Measurements from ENCODE around the gene TGFB1I1. TPM values are rescaled to one million over a fixed set of nuclear protein-coding genes. Genes with fewer than 3 reads are reported as not detected.
"Not testable (repeated sequence)": the region's sequence is repeated elsewhere in the genome, so short reads cannot be mapped to it uniquely, and the experiment has no call there.

The TGFB1I1 gene
- total RNA-seq, 1 experiment from 2014 or later = 90.6 TPM

DNA sequence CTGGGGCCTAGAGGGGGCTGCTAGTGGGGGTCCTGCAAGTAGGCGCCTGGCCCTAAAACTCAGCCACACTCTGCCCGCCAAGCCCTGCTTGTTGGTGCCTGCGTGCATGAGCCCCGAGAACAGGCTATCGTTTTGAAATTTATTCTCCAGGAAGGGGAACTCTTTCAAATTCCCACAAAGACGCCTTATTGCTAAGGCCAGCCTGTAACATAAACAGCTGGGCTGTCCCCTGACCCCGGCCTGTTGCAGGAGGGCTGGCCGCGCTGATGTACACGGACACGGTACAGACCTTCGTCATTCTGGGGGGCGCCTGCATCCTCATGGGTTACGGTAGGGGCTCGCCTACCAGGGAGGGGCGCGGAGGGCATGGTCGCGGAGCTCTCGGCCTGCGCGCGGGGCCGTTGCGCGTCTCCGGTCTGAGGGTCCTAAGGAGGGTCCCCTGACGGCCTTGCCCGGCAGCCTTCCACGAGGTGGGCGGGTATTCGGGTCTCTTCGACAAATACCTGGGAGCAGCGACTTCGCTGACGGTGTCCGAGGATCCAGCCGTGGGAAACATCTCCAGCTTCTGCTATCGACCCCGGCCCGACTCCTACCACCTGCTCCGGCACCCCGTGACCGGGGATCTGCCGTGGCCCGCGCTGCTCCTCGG lies 15.2 kb downstream of the TGFB1I1 start:
- DNase-seq (ENCODE audit: low read depth) = no peak

DNA sequence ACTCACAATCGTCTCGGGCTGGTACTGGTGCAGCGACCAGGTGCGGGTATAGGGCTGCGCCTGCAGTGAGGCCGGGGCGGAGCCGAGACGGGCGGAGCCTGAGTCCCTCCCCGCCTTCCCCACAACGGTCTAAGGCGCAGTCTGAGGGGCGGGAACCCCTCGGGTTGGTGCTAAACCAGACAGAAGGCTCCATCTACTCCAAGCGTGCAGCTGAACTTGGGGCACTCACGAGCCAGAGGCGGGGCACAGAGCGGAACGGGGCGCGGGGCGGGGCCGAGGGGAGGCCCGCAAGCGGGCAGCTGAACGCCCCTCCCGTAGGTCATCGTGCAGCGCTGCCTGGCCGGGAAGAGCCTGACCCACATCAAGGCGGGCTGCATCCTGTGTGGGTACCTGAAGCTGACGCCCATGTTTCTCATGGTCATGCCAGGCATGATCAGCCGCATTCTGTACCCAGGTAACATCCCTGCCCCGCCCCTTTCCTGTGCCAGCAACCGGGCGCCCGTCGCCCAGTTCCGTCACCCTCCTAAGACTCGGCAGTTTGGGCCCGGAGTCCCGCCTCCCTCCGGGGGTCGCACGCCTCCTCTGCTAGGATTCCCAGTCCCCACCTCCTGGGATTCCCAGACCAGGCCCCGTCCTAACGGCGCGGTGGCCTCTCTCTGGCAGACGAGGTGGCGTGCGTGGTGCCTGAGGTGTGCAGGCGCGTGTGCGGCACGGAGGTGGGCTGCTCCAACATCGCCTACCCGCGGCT lies 15.9 kb downstream of the TGFB1I1 start:
- DNase-seq (ENCODE audit: low read depth) = no peak

DNA sequence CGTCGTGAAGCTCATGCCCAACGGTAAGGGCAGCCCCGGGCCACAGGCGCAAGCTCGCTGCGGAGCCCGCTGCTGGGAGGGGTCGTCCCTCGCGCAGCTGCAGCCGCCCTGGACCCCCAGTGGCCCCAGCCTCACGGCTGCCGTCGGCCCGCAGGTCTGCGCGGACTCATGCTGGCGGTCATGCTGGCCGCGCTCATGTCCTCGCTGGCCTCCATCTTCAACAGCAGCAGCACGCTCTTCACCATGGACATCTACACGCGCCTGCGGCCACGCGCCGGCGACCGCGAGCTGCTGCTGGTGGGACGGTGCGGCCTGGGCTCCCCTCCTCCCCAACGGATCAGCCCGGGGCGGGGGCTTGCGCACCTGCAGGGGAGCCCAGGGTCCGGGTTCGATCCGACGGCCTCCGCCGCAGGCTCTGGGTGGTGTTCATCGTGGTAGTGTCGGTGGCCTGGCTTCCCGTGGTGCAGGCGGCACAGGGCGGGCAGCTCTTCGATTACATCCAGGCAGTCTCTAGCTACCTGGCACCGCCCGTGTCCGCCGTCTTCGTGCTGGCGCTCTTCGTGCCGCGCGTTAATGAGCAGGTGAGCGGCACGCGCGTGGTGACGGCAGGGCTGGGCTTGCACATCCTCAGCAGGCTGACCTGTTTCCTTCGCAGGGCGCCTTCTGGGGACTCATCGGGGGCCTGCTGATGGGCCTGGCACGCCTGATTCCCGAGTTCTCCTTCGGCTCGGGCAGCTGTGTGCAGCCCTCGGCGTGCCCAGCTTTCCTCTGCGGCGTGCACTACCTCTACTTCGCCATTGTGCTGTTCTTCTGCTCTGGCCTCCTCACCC lies 16.7 kb downstream of the TGFB1I1 start:
- DNase-seq (ENCODE audit: low read depth) = no peak

- no peak for DNase-seq (ENCODE audit: low read depth)
These were observed 17.3 kb downstream of the TGFB1I1 start for GRCh38 chr16:31489298-31489564.

DNA sequence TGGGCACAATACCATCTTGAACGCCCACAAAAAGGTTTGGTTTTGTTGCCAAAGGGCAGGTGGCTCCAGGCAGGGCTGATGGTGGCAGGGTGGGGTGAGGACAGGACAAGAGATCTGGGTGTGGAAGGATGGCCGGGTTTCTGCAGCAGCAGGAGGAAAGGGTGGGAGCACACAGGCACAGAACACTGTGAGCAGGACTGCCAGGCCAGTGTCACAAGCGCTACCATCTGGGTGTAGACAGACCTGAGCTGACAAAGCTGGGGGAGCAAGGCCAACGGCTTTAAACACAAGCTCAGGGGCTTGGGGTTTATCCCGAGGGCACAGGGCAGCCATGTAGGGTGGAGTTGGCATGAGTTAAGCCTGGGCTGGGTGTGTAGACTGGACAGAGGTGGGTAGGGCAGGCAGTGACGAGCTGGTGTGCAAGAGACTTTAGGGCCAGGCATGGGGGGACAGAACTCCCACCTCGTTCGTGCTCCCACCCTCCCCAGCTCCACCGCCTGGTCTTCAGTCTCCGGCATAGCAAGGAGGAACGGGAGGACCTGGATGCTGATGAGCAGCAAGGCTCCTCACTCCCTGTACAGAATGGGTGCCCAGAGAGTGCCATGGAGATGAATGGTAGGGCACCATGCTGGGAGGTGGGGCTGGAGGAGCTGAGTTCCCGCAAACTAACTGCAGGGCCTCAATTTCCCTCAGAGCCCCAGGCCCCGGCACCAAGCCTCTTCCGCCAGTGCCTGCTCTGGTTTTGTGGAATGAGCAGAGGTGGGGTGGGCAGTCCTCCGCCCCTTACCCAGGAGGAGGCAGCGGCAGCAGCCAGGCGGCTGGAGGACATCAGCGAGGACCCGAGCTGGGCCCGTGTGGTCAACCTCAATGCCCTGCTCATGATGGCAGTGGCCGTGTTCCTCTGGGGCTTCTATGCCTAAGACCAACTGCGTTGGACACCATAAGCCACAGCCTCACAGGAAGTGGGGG lies 17.9 kb downstream of the TGFB1I1 start:
- no peak for DNase-seq (ENCODE audit: low read depth)

GRCh38 chr16:31491778-31492418 lies 19.9 kb downstream of the TGFB1I1 start:
- DNase-seq (ENCODE audit: low read depth) = no peak

- DNase-seq (ENCODE audit: low read depth) = no peak
These were observed 21.7 kb downstream of the TGFB1I1 start for GRCh38 chr16:31493506-31494125.

- DNase-seq (ENCODE audit: low read depth) = no peak
These were observed 24.7 kb downstream of the TGFB1I1 start for GRCh38 chr16:31496670-31497069.

DNA sequence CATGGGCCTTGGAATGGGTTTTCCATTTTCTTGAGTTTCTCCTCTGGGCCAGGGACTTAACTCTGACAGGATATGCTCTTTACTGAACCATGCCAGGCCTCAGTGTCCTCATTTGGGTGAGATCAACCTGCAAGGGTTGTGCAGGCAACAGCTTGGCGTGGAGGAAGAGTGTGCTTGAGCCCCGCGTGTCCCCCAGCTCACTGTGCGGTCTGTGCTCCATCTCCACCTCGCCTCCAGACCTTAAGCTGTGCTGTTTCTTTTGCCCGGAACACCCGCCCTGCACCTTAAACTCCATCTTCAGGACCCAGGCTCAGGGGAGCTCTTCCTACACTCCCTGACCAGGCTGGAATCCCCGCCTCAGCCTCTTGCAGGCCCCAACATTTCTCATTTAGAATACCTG lies 26.5 kb downstream of the TGFB1I1 start:
- DNase-seq (ENCODE audit: low read depth) = no peak

- DNase-seq (ENCODE audit: low read depth) = no peak
These were observed 28.0 kb downstream of the TGFB1I1 start for GRCh38 chr16:31499928-31500327.

- no peak for DNase-seq (ENCODE audit: low read depth)
These were observed 29.4 kb downstream of the TGFB1I1 start for GRCh38 chr16:31501226-31501965.

DNA sequence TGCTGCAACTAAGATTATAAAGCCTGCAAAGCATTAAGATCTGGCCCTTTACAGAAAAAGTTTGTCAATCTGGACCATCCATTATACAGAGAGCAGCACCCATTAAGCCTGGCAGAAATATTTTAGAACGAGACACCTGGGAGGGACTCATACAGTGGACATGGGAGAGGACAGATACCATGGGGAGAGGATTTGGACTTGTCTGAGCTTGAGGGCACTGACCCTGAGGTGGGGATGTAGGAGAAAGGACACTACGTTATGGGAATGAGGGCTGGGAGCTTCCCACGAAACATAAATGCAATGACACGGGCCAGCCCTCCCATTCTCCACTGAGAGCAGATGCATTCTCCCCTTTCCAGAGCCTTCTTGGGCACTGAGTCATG lies 30.0 kb downstream of the TGFB1I1 start:
- no peak for DNase-seq (ENCODE audit: low read depth)

DNA sequence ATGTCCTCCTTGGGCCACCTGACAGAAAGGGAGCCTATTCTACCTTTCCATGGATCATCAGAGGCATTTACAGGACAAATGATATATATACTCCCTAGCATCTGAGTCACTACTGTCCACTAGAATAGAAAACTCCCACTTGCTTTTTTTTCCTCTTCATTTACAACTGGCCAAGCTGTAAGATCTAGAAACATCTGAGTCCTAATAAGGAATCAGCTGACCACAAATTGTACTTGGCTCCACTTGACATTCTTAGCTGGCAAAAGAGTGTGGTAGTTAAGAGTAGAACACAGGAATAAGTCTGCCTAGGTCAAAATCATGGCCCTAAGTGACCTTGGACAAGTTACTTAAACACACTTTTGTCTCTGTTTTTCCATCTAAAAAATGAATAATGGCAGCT lies 31.0 kb downstream of the TGFB1I1 start:
- no peak for DNase-seq (ENCODE audit: low read depth)

DNA sequence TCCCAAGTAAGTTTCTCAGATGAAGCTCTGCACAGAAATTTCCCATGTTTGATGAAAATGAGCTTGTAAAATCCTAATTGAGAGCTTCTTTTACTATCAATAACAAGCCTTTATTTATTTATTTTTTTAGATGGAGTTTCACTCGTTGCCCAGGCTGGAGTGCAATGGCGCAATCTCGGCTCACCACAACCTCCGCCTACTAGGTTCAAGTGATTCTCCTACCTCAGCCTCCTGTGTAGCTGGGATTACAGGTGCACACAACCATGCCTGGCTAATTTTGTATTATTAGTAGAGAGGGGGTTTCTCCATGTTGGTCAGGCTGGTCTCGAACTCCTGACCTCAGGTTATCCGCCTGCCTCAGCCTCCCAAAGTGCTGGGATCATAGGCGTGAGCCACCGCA lies 31.6 kb downstream of the TGFB1I1 start:
- not testable (repeated sequence) for DNase-seq (ENCODE audit: low read depth)

DNA sequence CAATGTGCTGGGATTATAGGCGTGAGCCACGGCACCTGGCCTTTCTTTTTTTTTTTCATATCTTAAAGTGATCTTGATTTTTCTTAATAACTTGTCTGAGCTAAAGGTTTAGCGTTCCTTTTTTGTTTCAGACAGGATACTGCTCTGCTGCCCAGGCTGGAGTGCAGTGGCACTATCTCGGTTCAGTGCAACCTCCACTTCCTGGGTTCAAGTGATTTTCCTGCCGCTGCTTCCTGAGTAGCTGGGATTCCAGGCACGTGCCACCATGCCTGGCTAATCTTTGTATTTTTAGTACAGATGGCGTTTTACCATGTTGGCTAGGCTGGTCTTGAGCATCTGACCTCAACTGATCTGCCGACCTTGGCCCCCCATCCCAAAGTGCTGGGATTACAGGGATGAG lies 32.2 kb downstream of the TGFB1I1 start:
- DNase-seq (ENCODE audit: low read depth) = no peak

GRCh38 chr16:31505483-31505882 lies 33.5 kb downstream of the TGFB1I1 start:
- no peak for DNase-seq (ENCODE audit: low read depth)

DNA sequence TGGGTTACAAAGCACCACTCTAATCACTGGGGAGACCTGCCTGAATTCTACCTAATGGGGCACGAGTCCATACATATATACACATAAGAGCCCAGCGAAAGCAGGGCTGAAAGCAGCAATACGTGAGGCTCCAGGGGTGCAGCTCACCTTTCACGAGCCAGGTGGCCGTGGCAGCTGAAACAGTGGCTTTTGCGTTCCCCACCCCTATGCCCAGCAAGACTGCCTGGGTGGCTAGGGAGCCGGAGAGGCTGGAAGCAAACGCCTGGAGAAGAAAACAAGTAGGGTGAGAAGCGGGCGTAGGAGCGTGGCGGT lies 35.6 kb downstream of the TGFB1I1 start:
- DNase-seq (ENCODE audit: low read depth) = no peak

DNA sequence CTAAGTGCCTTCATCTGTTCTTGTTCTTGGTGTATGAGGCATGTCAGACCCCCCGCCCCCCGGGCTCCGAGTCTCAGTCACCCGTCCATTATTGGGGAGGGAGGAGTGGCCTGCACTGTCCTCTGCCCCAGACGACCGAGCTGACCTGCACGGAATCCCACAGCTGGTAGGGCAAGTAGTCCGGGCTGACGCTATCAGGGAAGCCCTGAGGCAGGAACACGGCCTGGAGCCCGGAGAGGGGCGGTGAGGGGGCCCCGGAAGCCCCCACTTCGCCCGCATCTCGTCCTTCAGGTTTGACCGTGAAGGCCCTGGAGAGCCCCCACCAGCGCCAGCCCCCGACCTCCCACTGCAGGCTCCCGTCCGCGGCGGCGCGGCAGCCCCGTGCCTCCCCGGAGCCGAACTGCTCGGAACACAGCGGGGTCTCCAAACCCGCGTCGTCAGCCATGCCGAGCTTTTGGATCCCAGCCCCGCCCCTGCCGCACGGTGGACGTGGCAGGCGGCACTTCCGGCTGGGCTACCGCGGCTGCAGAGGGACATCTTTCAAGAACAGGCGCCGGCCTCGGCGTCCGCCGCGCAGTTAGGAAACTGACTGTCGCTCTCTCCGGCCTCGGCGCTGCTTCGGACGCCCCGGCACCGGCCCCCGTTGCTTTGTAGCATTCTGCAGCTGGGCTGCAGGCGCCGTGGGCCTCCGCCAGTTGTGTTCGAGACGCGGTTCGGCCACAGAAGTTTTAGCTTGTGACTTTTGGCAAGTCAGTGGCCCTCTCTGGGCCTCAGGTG lies 36.2 kb downstream of the TGFB1I1 start, which contains the start of gene RUSF1:
RUSF1 (minus strand) TSS at position 463 of the 777 bp plus-strand sequence; CDS start at position 445, 18 bp downstream.
- DNase-seq (ENCODE audit: low read depth) = peak; percentile 80

DNA sequence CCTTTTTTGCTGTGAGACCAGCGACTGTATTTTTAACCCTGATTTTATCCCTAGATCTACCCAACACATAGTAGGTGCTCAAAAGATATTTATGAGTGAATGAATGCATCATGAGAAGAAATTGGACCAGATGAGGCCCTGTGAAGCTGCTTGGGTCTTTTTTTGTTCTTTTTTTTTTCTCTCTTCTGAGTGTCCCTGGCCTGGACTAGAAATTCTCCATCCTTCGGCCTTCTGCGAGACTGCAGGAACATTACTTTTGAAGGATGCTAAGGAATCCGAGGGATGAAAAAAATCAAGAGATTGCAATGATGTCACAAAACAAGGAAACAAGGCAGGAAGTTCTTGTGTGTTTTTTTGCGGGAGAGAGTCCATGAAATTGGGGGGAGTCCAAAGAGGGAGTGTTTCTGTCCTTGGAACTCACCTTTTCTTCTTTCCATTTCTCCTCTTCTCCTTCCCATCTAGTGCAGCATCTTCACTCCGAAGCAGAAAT lies 36.8 kb downstream of the TGFB1I1 start:
- peak; percentile 27 for DNase-seq (ENCODE audit: low read depth)

All from HT1080 (cell line).